SK-N-SH treated with all-trans-retinoic acid at 6 μM for 48 hours (cell line): ENCODE measurements around the gene NRL.
A peak's percentile ranks its signal among the peaks of the same experiment; 100 is the strongest.

Source experiments
- ATAC-seq: fragments of 200-7000 bp; cut with Tn5 transposase; 3 replicates; pipeline ENCODE4 v1.9.1; 2020; ENCODE audit warnings: mild to moderate bottlenecking, moderate library complexity
- ARNTL ChIP-seq: fragments of 450-650 bp; formaldehyde crosslinking; IDR thresholded peaks from 2 replicates; pipeline ENCODE4 v1.5.0; 2020; ENCODE audit warnings: low read depth, mild to moderate bottlenecking, moderate library complexity, borderline replicate concordance
- BACH2 ChIP-seq: fragments of 250-450 bp; sonication (Bioruptor Pico); IDR thresholded peaks from 2 replicates; pipeline ENCODE4 v1.9.0; 2021; ENCODE audit warnings: mild to moderate bottlenecking, borderline replicate concordance
- CSDC2 ChIP-seq: fragments of 250-450 bp; sonication (Bioruptor Pico); IDR thresholded peaks from 2 replicates; pipeline ENCODE4 v1.5.0; 2020; ENCODE audit warnings: mild to moderate bottlenecking, moderate library complexity
- ESRRG ChIP-seq: fragments of 250-450 bp; sonication (Bioruptor Pico); IDR thresholded peaks from 2 replicates; pipeline ENCODE4 v1.6.1; 2021; ENCODE audit warnings: mild to moderate bottlenecking
- GLIS3 ChIP-seq: fragments of 250-450 bp; sonication (Bioruptor Pico); IDR thresholded peaks from 2 replicates; pipeline ENCODE4 v1.5.0; 2020; ENCODE audit warnings: mild to moderate bottlenecking, moderate library complexity
- ISL1 ChIP-seq: fragments of 250-450 bp; sonication (Bioruptor Pico); IDR thresholded peaks from 2 replicates; pipeline ENCODE4 v2.1.2; 2022; ENCODE audit warnings: mild to moderate bottlenecking, moderate library complexity
- OSR1 ChIP-seq: fragments of 250-450 bp; sonication (Bioruptor Pico); IDR thresholded peaks from 2 replicates; pipeline ENCODE4 v1.8.0; 2022; ENCODE audit warnings: moderate library complexity, mild to moderate bottlenecking, inconsistent platforms
- PPARA ChIP-seq: fragments of 250-450 bp; sonication (Bioruptor Pico); IDR thresholded peaks from 2 replicates; pipeline ENCODE4 v1.5.0; 2020; ENCODE audit warnings: mild to moderate bottlenecking, borderline replicate concordance
- SNAI2 ChIP-seq: fragments of 250-450 bp; sonication (Bioruptor Pico); IDR thresholded peaks from 2 replicates; pipeline ENCODE4 v1.5.0; 2020; ENCODE audit warnings: mild to moderate bottlenecking, moderate library complexity
- TCF4 ChIP-seq: fragments of 250-450 bp; sonication (Bioruptor Pico); IDR thresholded peaks from 2 replicates; pipeline ENCODE4 v1.8.0; 2021; ENCODE audit warnings: mild to moderate bottlenecking, moderate library complexity, borderline replicate concordance
- TOX ChIP-seq: fragments of 250-450 bp; sonication (Bioruptor Pico); IDR thresholded peaks from 2 replicates; pipeline ENCODE4 v1.8.0; 2021; ENCODE audit warnings: mild to moderate bottlenecking, moderate library complexity, borderline replicate concordance
- ZC3H10 ChIP-seq: fragments of 250-450 bp; sonication (Bioruptor Pico); IDR thresholded peaks from 2 replicates; pipeline ENCODE4 v1.5.1; 2021; ENCODE audit warnings: mild to moderate bottlenecking, moderate library complexity
- ZFP3 ChIP-seq: fragments of 250-450 bp; sonication (Bioruptor Pico); IDR thresholded peaks from 2 replicates; pipeline ENCODE4 v1.5.0; 2020; ENCODE audit warnings: mild to moderate bottlenecking, moderate library complexity
- ZFP30 ChIP-seq: fragments of 450-650 bp; formaldehyde crosslinking; IDR thresholded peaks from 2 replicates; pipeline ENCODE4 v1.5.0; 2022; ENCODE audit warnings: mild to moderate bottlenecking, moderate library complexity
- ZNF565 ChIP-seq: fragments of 450-650 bp; formaldehyde crosslinking; conservative IDR thresholded peaks from 2 replicates; pipeline ENCODE4 v1.5.0; 2020; ENCODE audit warnings: low read depth, mild to moderate bottlenecking, moderate library complexity
- ZNF70 ChIP-seq: fragments of 450-650 bp; formaldehyde crosslinking; IDR thresholded peaks from 2 replicates; pipeline ENCODE4 v1.5.0; 2020; ENCODE audit warnings: mild to moderate bottlenecking, moderate library complexity
- ZNF8 ChIP-seq: fragments of 450-650 bp; formaldehyde crosslinking; IDR thresholded peaks from 2 replicates; pipeline ENCODE4 v1.5.0; 2020; ENCODE audit warnings: mild to moderate bottlenecking, moderate library complexity
- TF ChIP-seq, protein P1 (sequence below): fragments of 250-450 bp; sonication (Bioruptor Pico); IDR thresholded peaks from 2 replicates; pipeline ENCODE4 v1.8.0; 2021; ENCODE audit warnings: low read depth, mild to moderate bottlenecking, moderate library complexity, borderline replicate concordance
- TF ChIP-seq, protein P2 (sequence below): fragments of 250-450 bp; sonication (Bioruptor Pico); IDR thresholded peaks from 2 replicates; pipeline ENCODE4 v1.8.0; 2020; ENCODE audit warnings: mild to moderate bottlenecking, moderate library complexity, borderline replicate concordance
- TF ChIP-seq, protein P3 (sequence below): fragments of 250-450 bp; sonication (Bioruptor Pico); IDR thresholded peaks from 2 replicates; pipeline ENCODE4 v1.5.0; 2020; ENCODE audit warnings: mild to moderate bottlenecking, moderate library complexity
- TF ChIP-seq, protein P4 (sequence below): fragments of 250-450 bp; sonication (Bioruptor Pico); IDR thresholded peaks from 2 replicates; pipeline ENCODE4 v1.5.1; 2020; ENCODE audit warnings: low read depth, mild to moderate bottlenecking, moderate library complexity

The NRL gene

DNA sequence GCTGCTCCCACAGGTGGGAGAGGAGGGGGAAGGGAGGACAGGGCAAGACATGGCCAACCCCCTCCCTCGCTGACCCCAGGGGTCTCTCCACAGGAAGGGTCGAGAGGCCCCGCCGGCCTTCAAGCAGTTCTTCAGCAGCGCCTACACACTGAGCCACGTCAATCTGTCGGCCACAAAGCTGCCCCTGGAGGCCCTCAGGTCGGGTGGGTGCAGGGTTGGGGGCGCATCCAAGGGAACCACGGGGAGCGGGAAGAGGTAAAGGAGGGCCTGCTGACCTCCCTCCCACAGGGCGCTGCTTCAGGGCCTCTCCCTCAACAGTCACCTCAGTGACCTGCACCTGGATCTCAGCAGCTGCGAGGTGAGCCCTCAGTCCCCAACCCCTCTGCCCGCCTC, 56.9 kb downstream of the NRL start:
- ATAC-seq = peak; percentile 34
- TF ChIP-seq, protein P1, sequence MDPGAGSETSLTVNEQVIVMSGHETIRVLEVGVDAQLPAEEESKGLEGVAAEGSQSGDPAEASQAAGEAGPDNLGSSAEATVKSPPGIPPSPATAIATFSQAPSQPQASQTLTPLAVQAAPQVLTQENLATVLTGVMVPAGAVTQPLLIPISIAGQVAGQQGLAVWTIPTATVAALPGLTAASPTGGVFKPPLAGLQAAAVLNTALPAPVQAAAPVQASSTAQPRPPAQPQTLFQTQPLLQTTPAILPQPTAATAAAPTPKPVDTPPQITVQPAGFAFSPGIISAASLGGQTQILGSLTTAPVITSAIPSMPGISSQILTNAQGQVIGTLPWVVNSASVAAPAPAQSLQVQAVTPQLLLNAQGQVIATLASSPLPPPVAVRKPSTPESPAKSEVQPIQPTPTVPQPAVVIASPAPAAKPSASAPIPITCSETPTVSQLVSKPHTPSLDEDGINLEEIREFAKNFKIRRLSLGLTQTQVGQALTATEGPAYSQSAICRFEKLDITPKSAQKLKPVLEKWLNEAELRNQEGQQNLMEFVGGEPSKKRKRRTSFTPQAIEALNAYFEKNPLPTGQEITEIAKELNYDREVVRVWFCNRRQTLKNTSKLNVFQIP = no peak
- TF ChIP-seq CSDC2 (CRISPR knock-in tag) (no peak), ARNTL (CRISPR knock-in tag) (no peak), ZNF565 (no peak), TOX (CRISPR knock-in tag) (no peak), ISL1 (CRISPR knock-in tag) (no peak), ESRRG (no peak), SNAI2 (CRISPR knock-in tag) (no peak), OSR1 (CRISPR knock-in tag) (no peak), ZNF70 (CRISPR knock-in tag) (no peak)
- TF ChIP-seq, protein P2, sequence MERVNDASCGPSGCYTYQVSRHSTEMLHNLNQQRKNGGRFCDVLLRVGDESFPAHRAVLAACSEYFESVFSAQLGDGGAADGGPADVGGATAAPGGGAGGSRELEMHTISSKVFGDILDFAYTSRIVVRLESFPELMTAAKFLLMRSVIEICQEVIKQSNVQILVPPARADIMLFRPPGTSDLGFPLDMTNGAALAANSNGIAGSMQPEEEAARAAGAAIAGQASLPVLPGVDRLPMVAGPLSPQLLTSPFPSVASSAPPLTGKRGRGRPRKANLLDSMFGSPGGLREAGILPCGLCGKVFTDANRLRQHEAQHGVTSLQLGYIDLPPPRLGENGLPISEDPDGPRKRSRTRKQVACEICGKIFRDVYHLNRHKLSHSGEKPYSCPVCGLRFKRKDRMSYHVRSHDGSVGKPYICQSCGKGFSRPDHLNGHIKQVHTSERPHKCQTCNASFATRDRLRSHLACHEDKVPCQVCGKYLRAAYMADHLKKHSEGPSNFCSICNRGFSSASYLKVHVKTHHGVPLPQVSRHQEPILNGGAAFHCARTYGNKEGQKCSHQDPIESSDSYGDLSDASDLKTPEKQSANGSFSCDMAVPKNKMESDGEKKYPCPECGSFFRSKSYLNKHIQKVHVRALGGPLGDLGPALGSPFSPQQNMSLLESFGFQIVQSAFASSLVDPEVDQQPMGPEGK (CRISPR knock-in tag) = no peak
- TF ChIP-seq, protein P3, sequence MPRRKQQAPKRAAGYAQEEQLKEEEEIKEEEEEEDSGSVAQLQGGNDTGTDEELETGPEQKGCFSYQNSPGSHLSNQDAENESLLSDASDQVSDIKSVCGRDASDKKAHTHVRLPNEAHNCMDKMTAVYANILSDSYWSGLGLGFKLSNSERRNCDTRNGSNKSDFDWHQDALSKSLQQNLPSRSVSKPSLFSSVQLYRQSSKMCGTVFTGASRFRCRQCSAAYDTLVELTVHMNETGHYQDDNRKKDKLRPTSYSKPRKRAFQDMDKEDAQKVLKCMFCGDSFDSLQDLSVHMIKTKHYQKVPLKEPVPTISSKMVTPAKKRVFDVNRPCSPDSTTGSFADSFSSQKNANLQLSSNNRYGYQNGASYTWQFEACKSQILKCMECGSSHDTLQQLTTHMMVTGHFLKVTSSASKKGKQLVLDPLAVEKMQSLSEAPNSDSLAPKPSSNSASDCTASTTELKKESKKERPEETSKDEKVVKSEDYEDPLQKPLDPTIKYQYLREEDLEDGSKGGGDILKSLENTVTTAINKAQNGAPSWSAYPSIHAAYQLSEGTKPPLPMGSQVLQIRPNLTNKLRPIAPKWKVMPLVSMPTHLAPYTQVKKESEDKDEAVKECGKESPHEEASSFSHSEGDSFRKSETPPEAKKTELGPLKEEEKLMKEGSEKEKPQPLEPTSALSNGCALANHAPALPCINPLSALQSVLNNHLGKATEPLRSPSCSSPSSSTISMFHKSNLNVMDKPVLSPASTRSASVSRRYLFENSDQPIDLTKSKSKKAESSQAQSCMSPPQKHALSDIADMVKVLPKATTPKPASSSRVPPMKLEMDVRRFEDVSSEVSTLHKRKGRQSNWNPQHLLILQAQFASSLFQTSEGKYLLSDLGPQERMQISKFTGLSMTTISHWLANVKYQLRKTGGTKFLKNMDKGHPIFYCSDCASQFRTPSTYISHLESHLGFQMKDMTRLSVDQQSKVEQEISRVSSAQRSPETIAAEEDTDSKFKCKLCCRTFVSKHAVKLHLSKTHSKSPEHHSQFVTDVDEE (CRISPR knock-in tag) = no peak
- TF ChIP-seq, protein P4, sequence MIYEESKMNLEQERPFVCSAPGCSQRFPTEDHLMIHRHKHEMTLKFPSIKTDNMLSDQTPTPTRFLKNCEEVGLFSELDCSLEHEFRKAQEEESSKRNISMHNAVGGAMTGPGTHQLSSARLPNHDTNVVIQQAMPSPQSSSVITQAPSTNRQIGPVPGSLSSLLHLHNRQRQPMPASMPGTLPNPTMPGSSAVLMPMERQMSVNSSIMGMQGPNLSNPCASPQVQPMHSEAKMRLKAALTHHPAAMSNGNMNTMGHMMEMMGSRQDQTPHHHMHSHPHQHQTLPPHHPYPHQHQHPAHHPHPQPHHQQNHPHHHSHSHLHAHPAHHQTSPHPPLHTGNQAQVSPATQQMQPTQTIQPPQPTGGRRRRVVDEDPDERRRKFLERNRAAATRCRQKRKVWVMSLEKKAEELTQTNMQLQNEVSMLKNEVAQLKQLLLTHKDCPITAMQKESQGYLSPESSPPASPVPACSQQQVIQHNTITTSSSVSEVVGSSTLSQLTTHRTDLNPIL (CRISPR knock-in tag) = no peak

DNA sequence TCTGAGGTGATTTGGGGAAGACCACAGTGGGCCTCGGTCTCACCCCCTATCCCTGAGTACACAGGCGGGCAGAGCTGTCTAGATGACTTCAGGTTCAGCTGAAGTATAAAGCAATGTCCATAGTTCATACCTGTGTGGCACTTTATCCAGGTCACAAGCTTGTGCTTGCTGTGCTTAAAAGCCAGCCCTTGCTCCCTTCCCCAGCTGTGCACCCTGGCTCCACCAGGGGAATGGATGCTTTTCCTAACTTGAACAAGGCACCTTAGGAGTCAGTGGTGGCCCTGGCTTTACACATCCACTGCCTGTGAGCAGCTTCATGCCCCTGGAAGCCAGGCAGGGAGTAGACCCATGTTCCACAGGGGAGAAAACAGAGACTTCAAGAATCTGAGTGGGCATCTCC, 57.5 kb downstream of the NRL start:
- no peak for ATAC-seq
- TF ChIP-seq ARNTL (CRISPR knock-in tag) = no peak
- TF ChIP-seq TOX (CRISPR knock-in tag) = no peak
- no peak for TF ChIP-seq ZFP30 (CRISPR knock-in tag)
- TF ChIP-seq SNAI2 (CRISPR knock-in tag) = no peak
- no peak for TF ChIP-seq ZNF70 (CRISPR knock-in tag)
- no peak for TF ChIP-seq GLIS3
- no peak for TF ChIP-seq CSDC2 (CRISPR knock-in tag)
- no peak for TF ChIP-seq BACH2 (CRISPR knock-in tag)
- no peak for TF ChIP-seq OSR1 (CRISPR knock-in tag)
- no peak for TF ChIP-seq ZNF8 (CRISPR knock-in tag)
- no peak for TF ChIP-seq TCF4 (CRISPR knock-in tag)
- no peak for TF ChIP-seq ISL1 (CRISPR knock-in tag)
- no peak for TF ChIP-seq PPARA (CRISPR knock-in tag)

DNA sequence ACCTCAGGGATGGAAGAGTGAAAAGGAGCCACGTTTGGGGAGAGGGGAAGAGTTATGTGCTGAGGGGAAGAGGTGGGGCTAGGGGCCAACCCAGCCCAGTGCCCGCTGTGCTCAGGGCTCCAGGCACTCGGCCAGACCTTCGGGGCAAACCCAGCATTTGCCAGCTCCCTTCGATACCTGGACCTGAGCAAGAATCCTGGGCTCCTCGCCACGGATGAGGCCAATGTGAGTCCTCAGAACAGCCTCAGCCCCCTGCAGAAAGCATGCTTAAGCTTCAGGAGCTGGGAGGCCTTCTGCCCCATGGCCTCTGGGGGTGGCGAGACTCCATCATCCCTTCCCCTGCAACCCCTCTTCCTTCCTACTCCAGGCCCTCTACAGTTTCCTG, 58.0 kb downstream of the NRL start:
- ATAC-seq = no peak
- TF ChIP-seq OSR1 (CRISPR knock-in tag) (no peak), TCF4 (CRISPR knock-in tag) (no peak), CSDC2 (CRISPR knock-in tag) (no peak), SNAI2 (CRISPR knock-in tag) (no peak), BACH2 (CRISPR knock-in tag) (no peak), ESRRG (no peak), ZNF70 (CRISPR knock-in tag) (no peak), ZFP30 (CRISPR knock-in tag) (no peak), ZNF8 (CRISPR knock-in tag) (no peak), ARNTL (CRISPR knock-in tag) (no peak), ZC3H10 (CRISPR knock-in tag) (no peak), PPARA (CRISPR knock-in tag) (no peak), GLIS3 (no peak), ZFP3 (CRISPR knock-in tag) (no peak), ISL1 (CRISPR knock-in tag) (no peak), ZNF565 (no peak)
- TF ChIP-seq, protein P1 = no peak
- TF ChIP-seq, protein P3 (CRISPR knock-in tag) = no peak
- TF ChIP-seq, protein P4 (CRISPR knock-in tag) = no peak
